HTERT RPE-1 (cell line): Measurements from ENCODE around the gene RIMOC1.
"Not testable (repeated sequence)": the region's sequence is repeated elsewhere in the genome, so short reads cannot be mapped to it uniquely, and the experiment has no call there.

Experiments used
- in situ Hi-C: fragments of 300-500 bp; cut with MboI; formaldehyde crosslinking; loops from 4 replicates; pipeline ENCODE4 v1.14.3; 2020; ENCODE audit warnings: low sequenced_read_pairs

Gene RIMOC1

DNA sequence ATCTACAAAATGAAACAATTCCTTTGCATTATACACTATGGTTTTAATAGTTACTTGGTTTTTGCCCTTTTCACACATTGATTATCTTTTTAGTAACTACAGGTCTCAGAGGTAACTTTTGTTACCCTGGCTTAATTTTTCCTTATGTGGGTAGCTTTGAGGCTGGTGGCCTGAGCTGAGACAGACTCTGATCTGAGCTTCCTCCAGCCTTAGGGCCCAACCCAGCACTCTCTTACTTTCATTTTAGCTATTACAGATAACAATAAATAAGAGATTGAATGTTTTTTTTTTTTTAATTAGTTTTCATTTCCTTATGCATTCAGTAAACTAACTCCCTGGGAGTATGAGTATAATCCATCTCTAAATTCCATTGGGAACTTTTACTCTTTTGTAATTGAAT, 18.9 kb upstream of the RIMOC1 start:
- in situ Hi-C loops: no loop called here

DNA sequence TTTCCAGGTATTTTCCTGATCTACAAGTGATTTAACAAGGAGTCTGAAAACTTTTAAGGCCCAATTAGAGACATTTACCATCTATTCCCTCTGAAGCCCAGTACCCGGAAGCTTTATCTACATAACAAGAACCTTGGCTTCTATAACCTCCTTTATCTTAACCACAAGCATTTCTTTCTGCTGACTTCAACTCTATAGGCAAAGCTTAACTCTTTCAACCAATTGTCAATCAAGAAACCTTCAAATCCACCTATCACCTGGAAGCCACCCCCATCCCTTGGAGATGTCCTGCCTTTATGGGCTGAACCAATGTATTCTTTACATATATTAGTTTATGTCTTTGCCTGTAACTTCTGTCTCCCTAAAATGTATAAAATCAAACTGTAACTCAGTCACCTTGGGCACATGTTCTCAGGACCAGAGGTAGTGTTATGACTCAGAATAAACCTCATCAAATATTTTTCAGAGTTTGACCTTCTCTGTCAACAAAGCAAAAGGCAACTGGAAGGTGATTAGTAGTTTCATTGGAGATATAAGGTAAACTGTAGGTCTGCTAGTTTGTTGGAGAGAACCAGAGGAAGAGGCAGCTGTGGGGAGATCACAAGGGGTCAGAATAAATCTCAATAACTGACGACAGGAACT, 13.0 kb upstream of the RIMOC1 start:
- in situ Hi-C loops: no loop called here

DNA sequence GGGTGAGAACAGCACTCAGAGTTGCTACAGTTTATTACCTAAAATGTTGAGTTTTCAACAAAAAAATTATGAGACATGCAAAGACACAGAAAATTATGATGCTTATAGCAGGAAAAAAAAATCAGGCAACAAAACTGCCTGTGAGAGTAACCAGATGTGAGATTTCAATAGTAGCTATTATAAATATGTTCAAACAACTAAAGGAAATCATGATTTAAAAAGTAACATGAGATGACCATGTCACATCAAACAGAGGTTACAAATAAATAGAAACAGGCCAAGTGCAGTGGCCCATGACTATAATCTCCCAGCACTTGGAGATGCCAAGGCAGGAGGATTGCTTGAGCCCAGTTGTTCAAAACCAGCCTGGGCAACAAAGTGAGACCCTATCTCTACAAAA, 12.1 kb upstream of the RIMOC1 start:
- in situ Hi-C loops: no loop called here

DNA sequence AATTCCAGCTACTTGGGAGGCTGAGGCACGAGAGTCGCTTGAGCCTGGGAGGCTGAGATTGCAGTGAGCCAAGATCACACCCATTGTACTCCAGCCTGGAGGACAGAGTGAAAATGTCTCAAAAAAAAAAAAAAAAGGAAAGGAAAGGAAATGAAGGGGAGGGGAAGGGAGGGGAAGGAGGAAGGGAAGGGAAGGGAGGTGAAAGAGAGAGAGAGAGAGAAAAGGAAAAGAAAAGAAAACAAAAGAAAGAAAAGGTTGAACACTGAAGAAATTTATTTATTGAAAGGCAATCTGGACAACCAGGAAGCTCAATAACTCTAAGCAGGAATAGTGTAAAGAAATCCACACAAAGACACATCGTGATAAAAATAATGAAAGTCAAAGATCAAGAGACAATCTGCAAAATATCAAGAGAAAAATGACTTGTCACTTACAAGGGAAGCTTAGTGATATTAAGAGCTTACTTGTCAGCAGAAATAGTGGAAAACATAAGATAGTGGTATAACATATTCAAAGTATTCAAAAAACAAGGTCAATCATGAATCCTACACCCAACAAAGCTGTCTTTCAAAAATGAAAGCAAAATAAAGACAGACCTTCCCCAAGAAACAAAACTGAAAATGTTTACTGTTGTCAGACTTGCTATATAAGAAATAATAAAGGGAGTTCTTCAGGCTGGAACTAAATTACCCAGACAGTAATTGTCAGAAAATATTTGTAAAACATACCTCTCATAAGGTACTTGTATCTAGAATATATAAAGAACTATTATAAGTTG, 10.9 kb upstream of the RIMOC1 start:
- in situ Hi-C loops: no loop called here

DNA sequence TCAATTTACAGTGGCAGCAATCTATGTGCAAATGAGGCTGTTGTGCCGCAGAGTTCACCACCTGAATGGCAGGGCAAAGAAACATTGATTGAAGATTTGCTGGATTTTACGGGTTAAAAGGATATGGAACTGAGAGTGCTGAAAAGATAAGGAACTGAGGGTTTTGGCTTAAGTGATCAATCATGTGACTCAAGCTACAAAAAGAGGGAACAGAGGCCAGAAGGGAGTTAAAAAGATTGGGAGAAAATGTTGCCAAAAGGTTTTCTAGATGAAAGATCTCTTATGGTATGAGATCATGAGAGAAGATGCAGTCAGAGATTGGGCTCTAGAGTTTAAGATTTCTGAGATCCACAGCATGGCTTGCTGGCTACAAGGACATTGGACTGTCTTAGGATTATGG, 7.9 kb upstream of the RIMOC1 start:
- in situ Hi-C loops: no loop called here

DNA sequence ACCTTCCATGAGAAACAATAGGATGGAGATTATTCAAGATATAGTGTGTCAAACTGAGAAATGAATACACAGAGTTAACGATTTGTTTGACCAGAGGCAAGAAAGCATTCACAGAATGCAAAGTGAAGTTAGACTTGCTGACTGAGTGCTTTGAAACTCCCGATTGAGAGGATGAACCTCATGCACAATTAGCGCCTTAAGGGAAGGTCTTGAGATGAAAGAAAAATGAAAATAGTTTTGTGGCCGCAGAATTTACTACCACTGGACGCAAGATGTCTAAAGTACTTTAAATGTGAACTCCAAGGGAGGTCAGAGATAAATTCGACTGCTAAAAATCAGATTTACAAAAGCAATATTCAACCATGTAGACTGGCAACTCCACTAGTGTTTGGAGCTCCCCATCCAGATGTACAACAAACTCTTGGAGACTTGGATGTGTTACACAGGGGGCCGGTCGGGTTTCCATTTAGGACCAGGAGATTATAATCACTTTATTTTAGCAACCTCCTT, 707 bp upstream of the RIMOC1 start:
- in situ Hi-C loops: no loop called here

DNA sequence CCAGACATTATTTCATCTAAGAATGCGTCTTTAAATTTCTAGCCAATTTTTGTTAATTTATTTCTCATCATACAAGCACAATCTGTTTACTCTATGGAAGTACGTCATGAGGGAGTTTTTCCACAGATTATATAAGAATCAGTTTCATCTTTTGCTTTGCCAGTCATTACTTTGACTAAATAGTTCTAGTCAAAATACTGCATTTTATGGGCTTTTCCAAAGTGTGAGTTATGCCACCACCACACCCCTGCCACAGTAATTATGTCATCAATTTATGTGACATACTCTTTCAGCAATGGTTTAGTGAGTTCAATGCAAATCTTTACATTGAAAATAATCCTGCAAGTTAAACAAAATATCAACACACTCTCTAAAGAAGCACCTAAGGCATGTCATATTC, 2.0 kb downstream of the RIMOC1 start:
- in situ Hi-C loops: no loop called here

DNA sequence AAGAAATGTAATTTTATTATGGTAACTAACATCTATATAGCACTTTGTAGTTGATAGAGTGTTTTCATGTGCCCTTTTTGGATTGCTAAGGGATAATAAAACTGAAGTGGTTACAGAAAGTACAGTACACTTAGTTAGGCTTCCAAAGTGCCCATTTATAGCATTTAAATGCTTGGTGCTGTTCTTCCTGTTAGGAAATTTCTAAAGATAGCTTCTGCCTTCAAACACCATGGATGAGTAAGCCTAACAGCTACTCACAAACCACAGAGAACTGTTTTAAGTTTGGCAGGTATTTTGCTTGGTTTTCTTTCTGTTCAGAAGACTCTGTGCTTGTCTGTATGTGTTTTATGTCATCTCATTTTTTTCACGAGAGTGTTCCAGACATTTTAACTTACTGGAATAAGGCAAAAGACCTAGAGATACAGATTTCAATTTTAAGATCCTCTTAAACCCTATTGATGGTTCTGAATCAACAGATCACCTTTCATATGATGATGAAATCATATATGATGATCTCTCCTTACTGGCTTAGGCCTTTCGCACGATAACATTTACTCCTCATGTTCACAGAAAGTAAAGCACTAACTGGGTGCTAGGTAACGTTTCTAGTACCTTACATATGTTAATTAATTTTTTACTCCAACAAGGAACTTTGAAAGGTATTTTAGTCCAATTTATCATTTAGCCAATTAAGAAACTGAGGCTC, 4.4 kb downstream of the RIMOC1 start:
- in situ Hi-C loops: no loop called here

DNA sequence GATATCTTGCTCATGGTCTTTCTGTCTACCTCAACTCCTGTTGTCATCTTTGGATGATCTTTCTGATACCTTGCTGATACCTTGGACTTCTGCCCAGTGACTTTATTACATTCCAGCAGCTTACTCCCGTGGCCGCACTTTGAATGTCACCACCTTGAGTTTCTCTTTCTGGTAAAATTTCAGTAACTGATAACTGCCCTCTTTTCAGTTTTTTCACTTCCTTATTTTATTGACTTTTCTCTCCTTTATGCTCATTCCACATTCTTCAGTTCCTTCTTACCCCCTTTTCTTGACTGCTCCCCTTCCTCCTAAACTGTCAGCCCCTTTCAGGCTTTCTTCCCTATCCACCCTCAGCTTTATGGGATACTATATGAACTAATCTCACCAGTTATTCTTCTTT, 14.0 kb downstream of the RIMOC1 start:
- in situ Hi-C loops: no loop called here

DNA sequence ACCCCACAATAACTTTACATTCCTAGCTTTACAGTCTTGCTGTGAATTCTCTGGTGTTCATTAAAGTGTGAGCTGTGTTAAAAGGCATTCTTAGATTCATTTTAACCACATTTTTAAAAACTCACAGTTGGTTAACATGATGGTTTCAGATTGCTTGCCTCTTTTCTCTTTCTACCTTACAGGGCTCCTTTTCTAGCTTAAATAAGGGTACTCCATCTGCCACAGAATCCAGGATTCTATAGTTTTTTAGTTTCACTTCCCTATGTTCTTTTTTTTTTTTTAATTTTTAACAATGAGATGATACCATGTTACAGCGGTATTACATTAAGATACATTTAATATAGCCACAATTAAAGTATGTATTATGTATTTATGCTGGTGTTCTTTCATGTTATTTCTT, 17.0 kb downstream of the RIMOC1 start:
- in situ Hi-C loops: no loop called here

DNA sequence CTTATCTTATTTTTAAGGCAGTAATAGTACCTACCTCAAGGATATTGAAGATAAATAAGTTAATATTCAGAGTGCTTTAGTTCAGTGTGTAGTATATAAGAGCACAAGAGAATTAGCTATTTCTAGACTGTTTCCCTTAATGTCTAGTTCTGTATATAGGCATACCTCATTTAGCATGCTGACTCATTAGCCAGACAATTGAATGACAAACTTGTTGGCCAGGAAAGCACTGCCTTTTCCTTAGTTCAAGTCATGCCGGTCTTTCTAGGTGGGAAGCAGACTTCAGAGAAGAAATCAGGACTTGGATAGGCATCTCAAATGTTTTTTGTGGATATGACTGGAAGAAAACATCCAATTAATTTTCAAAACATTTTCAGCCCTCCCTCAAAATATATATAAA, 17.7 kb downstream of the RIMOC1 start:
- in situ Hi-C loops: no loop called here

DNA sequence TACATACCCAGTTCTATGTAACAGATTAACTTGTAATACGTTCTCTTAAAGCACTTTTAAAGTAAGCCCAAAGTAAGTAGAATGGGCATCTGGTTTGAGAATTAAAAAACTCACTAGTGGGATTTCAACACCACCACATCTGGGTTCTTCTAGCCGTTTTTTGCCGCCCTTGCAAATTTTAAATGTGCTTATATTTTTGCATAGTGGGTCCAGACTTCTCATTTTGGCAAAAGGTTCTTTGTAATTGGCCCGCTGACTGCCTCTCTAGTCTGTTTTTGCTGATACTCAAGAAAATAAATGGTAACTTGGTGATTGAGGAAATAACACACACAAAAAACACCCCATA, 20.4 kb downstream of the RIMOC1 start:
- in situ Hi-C loops: no loop called here

DNA sequence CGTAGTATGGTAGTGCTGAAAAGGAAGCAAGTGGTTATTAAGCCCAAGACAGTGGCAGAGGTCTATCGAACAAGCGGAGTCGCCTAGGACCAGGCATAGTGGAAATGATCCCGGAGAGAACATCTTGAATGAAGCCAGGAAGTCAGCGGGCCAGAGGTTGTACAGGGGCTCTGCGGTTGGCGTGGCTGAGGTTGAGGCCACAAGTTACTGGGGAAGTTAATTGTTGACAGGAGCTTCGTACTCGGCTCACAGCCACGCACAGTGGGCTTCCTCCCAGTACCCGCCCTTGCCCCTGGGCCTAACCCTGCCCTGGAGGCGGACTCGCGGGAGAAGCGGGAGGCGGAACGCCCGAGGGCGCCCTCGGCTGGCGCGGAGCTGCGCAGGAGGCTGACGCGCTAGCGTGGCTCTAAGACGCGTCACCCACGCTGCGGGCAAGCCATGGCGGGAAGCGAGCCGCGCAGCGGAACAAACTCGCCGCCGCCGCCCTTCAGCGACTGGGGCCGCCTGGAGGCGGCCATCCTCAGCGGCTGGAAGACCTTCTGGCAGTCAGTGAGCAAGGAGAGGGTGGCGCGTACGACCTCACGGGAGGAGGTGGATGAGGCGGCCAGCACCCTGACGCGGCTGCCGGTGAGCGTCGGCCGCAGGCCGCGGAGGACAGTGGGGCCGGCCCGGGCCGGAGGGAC, 20.9 kb downstream of the RIMOC1 start, which contains the start of gene FBXO4:
Gene FBXO4, plus strand, starts transcription at position 410 of the 683 bp plus-strand sequence. Its CDS starts 29 bp downstream, at position 439.
- in situ Hi-C loops: no loop called here

DNA sequence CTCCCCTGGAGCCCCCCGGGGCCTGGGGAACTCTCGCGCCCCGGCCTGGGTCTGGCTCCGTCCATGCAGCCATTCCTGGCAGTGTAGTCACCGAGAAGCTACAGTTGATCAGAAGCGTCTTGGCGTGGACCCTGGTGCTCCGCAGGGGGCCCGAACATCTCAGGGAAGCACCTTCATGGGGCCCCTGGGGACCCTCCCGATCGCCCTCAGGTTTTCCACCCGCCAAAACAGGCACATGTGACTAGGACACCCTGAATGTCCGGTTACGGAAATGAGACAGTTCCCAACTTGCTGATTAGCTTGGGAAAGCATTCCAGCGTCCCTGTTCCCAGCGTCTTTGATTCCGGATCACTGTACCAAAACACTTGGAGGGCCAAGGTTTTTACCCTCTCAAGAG, 21.4 kb downstream of the RIMOC1 start:
- in situ Hi-C loops: no loop called here

DNA sequence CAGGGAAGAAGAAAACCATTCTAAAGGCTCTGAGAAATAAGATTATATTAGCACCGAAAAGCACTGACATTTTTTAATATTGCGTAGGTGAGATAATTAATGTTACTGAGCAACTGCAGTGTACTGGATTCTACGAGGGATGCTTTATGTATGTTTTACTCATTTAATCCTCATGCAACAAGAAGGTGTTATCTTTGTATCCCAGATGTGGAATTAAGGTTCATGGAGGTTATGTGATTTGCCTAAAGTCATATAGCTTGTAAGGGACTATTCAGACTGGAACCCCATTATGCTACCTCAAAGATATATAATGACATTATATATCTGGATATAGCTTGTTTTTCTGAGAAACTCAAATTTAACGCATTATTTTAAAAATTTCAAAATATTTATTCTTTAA, 23.5 kb downstream of the RIMOC1 start:
- in situ Hi-C loops: no loop called here

DNA sequence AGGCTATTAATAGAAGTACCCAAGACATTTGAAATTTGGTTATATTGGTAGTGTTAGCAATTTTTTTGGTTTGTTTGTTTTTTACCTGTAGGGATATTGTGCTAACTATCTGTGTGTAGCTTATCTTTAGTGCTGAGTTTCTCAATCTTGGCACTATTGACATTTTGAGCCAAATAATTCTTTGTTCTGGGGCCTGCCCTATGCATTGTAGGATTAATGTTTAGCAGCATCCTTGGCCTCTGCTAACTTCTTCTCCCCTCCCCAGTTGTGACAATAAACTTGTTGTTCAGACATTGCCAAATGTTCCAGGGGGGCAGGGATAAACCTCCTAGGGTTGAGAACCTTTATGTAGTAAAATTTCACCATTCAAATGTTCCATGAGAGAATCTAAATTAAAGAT, 24.9 kb downstream of the RIMOC1 start:
- in situ Hi-C loops: no loop called here

DNA sequence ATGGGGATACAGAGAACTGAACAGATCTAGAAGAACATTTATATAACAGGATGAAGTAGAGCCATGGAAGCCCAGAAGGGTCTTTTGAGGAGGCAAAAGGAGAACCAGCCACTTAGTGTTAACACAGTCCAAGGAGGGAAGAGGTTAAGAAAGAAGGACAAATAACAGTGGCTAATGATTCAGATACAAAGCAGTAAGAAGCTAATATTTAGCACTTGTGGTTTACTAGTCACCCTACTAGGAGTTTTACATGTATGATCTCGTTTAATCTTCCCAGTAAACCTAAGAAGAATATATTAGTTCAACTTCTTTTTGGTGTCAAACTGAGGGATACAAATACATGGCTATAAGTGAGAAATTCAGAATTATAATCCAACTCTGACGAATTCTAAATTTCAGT, 28.6 kb downstream of the RIMOC1 start:
- in situ Hi-C loops: no loop called here

DNA sequence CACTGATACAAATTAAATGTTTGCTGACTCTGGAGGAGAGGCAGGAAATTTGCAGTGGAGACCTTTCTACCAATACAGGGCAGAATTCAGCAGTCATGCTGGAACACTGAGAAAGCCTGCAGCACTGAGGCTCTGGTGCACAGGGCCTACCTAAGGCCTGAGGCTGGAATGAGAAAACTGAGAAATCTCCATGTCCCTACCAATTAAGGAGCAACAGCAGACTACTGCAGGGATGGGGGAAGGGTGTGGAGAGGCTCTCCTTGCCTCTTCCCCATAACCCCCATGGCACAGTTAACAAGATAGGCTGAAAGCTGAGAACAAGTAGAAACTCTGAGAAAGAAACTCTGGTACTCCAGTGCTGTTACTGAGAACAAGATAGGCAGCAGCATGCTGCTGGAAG, 31.4 kb downstream of the RIMOC1 start:
- in situ Hi-C loops: no loop called here

DNA sequence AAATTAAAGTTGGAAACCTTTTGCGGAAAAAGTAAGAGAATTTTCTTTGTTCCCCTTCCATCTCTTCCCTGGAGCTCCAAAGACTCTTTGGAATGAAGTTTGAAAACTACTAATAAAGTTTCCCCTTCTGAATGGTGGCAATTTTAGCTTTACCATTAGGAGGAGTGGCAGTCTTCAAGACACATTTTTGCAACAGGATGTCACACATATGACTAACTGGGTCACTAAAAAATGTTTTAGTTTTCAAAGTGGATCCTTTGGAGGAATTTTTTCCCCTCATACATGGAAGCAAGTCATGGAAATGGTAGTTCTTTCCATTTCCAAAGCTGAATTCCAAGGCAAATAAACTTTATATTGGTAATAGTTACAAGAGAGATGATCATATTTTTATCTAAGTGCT, 36.5 kb downstream of the RIMOC1 start:
- in situ Hi-C loops: no loop called here

DNA sequence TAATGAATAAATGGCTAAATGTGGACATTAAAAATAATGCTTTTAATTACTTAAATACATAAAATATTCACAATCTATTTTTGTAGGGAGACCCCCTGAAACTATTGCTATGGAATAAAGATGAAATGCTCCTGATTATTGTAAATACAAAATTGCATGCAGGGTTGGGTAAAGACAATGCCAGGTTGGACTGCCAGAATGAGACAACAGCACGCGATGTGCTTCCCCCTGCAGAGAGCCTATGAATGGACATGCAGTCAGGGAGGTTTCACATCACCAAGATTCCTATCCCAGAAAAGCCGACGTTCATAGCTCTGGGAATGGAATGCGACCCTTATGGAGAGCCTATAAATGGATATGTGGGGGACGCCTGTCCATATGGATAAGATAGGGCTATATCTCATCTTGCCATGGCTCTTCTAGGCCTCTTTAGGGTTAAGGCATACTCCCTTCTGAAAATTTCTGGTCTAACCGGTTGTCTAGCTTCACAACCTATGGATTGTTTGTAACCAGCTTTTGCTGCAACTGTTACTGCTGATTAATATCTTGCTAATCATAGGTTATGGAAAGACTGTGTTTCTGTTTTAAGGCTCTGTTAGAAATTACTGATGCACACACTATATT, 41.3 kb downstream of the RIMOC1 start:
- in situ Hi-C loops: not testable (repeated sequence)

DNA sequence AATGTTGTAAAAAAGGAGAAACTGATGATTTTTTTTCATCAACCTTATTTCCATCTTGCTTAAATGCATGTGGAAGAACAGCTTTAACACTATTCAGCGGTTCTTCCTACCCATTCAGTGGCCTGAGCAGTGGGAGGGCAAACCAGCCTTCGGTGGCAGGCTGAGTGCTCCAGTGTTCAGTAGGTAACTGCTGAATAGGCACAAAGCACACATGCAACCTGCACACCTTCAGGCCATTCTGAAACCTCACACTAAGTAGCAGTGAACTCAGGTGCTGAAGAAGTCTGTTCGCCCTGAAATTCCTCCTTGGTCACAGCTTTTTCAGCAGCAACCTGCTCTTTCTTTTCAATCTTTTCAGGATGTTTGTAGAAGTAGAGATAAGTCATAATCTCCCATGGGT, 47.1 kb downstream of the RIMOC1 start:
- in situ Hi-C loops: no loop called here
